Calu3 (cell line): Measurements from ENCODE around the gene RIN3. TPM values are rescaled to one million over a fixed set of nuclear protein-coding genes. Genes with fewer than 3 reads are reported as not detected.

Experiments
- BruUV-seq: library from RNA; stranded (reverse); fragments of 400-500 nt; replicated peaks from 2 replicates; lab custom pipeline; 2021; lab: Mats Ljungman, UMichigan
- CTCF ChIA-PET: fragments of 300-600 bp; sonication (Branson Sonifier 250); formaldehyde crosslinking; loops from one replicate; lab custom pipeline; 2022; ENCODE audit warnings: antibody characterized with exemption; lab: Charles Lee
- DNase-seq: peaks from one replicate; pipeline ENCODE4 v3.0.0; 2022
- H3K27ac Mint-ChIP-seq: one replicate; pipeline ENCODE4 v1.8.0; 2022; ENCODE audit warnings: mixed read lengths; ENCODE audit not compliant: unreplicated experiment
- H3K27me3 Mint-ChIP-seq: one replicate; pipeline ENCODE4 v1.8.0; 2022; ENCODE audit warnings: mixed read lengths; ENCODE audit not compliant: unreplicated experiment
- H3K36me3 Mint-ChIP-seq: one replicate; pipeline ENCODE4 v1.8.0; 2022; ENCODE audit warnings: mild to moderate bottlenecking, moderate library complexity, mixed read lengths; ENCODE audit not compliant: insufficient read depth, unreplicated experiment
- H3K4me1 Mint-ChIP-seq: one replicate; pipeline ENCODE4 v1.8.0; 2022; ENCODE audit warnings: mild to moderate bottlenecking, low read depth, mixed read lengths; ENCODE audit not compliant: unreplicated experiment
- H3K4me3 Mint-ChIP-seq: one replicate; pipeline ENCODE4 v1.8.0; 2022; ENCODE audit warnings: mild to moderate bottlenecking, low read depth, moderate library complexity, mixed read lengths; ENCODE audit not compliant: unreplicated experiment
- H3K9me3 Mint-ChIP-seq: one replicate; pipeline ENCODE4 v1.8.0; 2022; ENCODE audit warnings: low read depth, mixed read lengths; ENCODE audit not compliant: unreplicated experiment
- intact Hi-C: fragments of 100-400 bp; cut with micrococcal nuclease; formaldehyde crosslinking; loops from one replicate; pipeline ENCODE4 v1.10.0; 2022; ENCODE audit not compliant: unreplicated experiment
- total RNA-seq: library from RNA; stranded (reverse); gene quantifications from 2 replicates; pipeline ENCODE4 v1.2.3, GENCODE V29; 2022
- TF ChIP-seq, protein P1 (sequence below): fragments of 200-600 bp; IDR thresholded peaks from one replicate; pipeline ENCODE4 v1.8.0; 2022; ENCODE audit warnings: antibody characterized with exemption; ENCODE audit not compliant: unreplicated experiment

Gene RIN3
- total RNA-seq, 1 experiment from 2014 or later: 13.8 TPM

DNA sequence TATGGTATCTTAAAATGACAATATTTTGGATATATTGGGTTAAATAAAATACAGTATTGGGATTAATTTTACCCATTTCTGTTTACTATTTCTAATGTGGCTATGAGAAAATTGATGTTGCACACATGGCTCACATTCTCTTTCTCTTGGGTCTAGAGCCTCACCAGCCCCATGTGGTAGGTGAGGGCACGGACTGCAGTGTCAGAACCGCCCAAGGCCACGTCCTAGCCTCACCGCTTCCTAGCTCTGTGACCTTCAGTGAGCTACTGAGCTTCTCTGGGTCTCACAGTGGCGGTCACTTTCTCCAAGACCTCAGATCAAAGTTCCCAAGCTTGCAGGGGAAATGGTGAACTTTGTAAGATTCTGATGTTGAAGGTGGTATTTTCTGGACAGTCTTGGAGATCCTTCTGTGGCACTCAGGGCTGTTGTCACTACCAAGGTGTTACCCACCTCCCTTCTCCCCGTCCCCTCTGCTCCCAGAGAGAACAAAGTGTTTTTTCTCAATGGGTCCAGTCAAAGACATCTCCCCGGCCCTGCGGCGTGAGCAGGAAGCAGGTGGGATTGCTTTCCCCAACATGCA, 87.6 kb downstream of the RIN3 start:
- CTCF ChIA-PET: no interaction called here
- no TSS peak for BruUV-seq
- H3K27ac Mint-ChIP-seq: no peak overlapping the region
- H3K9me3 Mint-ChIP-seq: no peaks in the 10 kb centered on the region
- TF ChIP-seq, protein P1, sequence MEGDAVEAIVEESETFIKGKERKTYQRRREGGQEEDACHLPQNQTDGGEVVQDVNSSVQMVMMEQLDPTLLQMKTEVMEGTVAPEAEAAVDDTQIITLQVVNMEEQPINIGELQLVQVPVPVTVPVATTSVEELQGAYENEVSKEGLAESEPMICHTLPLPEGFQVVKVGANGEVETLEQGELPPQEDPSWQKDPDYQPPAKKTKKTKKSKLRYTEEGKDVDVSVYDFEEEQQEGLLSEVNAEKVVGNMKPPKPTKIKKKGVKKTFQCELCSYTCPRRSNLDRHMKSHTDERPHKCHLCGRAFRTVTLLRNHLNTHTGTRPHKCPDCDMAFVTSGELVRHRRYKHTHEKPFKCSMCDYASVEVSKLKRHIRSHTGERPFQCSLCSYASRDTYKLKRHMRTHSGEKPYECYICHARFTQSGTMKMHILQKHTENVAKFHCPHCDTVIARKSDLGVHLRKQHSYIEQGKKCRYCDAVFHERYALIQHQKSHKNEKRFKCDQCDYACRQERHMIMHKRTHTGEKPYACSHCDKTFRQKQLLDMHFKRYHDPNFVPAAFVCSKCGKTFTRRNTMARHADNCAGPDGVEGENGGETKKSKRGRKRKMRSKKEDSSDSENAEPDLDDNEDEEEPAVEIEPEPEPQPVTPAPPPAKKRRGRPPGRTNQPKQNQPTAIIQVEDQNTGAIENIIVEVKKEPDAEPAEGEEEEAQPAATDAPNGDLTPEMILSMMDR: no peak
- no peaks in the 10 kb centered on the region for H3K4me1 Mint-ChIP-seq
- intact Hi-C loops: no loop called here
- no peak for DNase-seq
- no peaks in the 10 kb centered on the region for H3K36me3 Mint-ChIP-seq
- H3K27me3 Mint-ChIP-seq: no peaks in the 10 kb centered on the region
- H3K4me3 Mint-ChIP-seq: no peak overlapping the region

DNA sequence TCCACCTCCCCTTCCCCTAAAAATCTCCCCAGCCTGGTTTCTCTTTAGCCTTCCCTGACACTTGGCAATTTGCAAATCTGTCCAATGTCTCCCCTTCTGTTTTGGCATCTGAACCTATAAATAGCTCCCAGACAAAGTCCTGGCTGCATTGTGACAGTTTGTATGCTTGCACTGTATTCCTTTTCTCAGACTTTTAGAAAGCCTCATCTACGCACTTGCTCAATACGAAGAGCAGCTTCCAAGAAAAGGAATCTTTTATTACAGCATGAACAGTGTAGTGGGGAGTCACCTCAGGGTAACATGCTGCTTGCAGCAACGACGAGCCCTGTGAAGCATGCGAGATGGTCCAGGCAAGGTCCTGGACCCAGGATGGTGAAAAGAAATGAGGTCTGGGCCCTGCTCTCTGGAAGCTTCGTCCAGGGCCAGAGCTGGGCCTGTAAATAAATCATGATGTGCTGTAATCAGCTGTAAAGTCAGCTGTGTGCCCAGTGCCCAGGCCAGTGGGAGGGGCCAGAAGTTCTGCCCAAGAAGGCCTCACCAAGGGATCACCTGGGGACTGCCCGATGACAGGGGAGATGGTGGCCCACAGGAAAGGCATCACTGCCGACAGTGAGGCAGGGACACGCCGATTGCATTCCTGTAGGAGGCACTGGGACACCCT, 88.3 kb downstream of the RIN3 start:
- BruUV-seq: no TSS peak
- H3K36me3 Mint-ChIP-seq: no peaks in the 10 kb centered on the region
- TF ChIP-seq, protein P1: no peak
- CTCF ChIA-PET: no interaction called here
- H3K4me3 Mint-ChIP-seq: no peak overlapping the region
- intact Hi-C loops: no loop called here
- H3K27ac Mint-ChIP-seq: no peak overlapping the region
- DNase-seq: no peak
- H3K4me1 Mint-ChIP-seq: no peaks in the 10 kb centered on the region
- H3K9me3 Mint-ChIP-seq: no peaks in the 10 kb centered on the region
- no peaks in the 10 kb centered on the region for H3K27me3 Mint-ChIP-seq

- DNase-seq: peak; percentile 25
- Mint-ChIP-seq H3K9me3 (no peaks in the 10 kb centered on the region), H3K4me1 (no peaks in the 10 kb centered on the region), H3K27ac (no peak overlapping the region), H3K27me3 (no peaks in the 10 kb centered on the region), H3K4me3 (no peak overlapping the region), H3K36me3 (no peaks in the 10 kb centered on the region)
- CTCF ChIA-PET: interaction anchor here (0.6 kb wide), 1 partner anchor 38 kb away, joined by 4 read pairs; no protein-coding TSS in a partner anchor
- intact Hi-C loops: no loop called here
- TF ChIP-seq, protein P1: no peak
- BruUV-seq: no TSS peak
These were observed 90.0 kb downstream of the RIN3 start for GRCh38 chr14:92603309-92604242.

DNA sequence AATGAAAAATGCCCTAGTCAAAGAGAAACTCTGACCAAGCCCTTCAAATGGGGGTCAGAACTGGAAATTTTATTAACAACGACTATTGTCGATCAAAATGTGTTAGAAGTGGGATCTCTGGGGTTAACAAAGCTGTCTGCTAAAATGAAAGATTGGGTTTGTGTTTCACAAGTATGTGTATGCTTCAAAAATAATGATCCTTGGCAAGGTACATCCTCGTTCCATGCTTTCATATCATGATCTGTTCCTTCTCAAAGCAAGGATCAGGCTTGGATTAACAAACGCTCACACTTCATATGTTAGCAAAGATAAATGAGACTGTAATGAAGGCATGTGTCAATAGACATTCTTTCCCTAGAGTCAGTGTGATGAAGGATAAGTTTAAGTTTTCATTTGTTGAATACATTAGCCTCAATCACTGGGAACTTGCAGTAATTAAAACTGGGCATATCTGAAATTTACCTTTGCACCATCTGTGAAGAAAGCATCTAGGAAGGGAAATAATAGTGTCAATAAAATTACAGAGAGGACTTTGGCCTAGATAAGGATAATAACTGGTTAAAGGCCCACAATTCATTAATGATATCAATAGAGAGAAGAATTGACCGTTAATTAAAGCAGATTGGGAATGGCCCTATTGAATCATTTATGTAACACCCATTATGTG, 91.8 kb downstream of the RIN3 start:
- CTCF ChIA-PET: no interaction called here
- TF ChIP-seq, protein P1: no peak

More for the DNA sequence above, 91.8 kb downstream of the RIN3 start:
- no peaks in the 10 kb centered on the region for H3K9me3 Mint-ChIP-seq
- H3K27me3 Mint-ChIP-seq: no peaks in the 10 kb centered on the region
- no peak for DNase-seq
- H3K36me3 Mint-ChIP-seq: peaks cover 7% of the 10 kb centered on the region
- peaks cover 8% of the 10 kb centered on the region for H3K4me1 Mint-ChIP-seq
- no TSS peak for BruUV-seq
- no peak overlapping the region for H3K4me3 Mint-ChIP-seq
- intact Hi-C loops: no loop called here
- H3K27ac Mint-ChIP-seq: no peak overlapping the region
